OCI-M2 (cell line): ENCODE data around the gene OR52K1.
"Not testable (repeated sequence)": the region's sequence is repeated elsewhere in the genome, so short reads cannot be mapped to it uniquely, and the experiment has no call there.

Experiments
- DNase-seq: peaks from one replicate; lab custom pipeline; 2025; ENCODE audit not compliant: unreplicated experiment; lab: John Stamatoyannopoulos, UW

The OR52K1 gene

DNA sequence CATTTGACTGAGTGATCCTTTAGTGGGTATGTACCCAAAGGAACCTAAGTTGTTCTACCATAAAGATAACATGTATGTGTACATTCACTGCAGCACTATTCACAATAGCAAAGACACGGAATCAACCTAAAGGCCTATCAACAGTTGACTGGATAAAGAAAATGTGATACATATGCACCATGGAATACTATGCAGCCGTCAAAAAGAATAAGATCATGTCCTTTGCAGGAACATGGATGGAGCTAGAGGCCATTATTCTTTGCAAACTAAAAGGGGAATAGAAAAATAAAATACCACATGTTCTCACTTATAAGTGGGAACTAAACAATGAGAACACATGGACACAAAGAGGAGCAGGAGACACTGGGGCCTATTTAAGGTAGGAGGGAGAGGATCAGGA is 9.0 kb downstream of the OR52K1 start:
- DNase-seq: not testable (repeated sequence)

DNA sequence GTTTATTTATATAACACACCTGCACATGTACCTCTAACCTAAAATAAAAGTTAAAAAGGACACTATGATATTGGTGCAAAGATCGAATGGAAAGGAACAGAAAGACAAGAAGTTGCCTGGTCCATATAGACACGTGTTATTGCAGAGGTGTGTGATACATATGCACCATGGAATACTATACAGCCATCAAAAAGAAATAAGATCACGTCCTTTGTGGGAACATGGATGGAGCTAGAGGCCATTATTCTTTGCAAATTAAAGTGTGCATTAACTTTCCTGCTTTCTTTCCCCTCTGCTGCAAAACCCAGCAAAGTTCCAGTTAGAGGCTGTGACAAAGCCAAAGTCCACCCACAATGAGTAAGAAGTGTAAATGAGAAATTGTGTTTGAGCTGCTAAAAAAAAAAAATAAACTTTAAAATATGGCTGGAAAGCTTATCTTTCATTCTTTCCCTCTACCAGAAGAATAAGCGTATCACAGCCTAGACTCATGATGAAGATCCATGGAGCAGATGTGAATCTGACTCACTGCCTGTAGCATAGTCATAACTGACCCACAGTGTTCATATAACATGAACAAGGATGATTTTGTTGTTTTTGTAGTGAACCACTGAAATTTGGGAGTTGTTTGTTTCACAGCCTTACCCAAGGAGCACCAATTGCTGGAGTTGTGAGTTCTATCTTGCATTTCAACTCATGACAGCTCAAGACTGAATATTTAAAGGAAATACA is 9.6 kb downstream of the OR52K1 start:
- no peak for DNase-seq

DNA sequence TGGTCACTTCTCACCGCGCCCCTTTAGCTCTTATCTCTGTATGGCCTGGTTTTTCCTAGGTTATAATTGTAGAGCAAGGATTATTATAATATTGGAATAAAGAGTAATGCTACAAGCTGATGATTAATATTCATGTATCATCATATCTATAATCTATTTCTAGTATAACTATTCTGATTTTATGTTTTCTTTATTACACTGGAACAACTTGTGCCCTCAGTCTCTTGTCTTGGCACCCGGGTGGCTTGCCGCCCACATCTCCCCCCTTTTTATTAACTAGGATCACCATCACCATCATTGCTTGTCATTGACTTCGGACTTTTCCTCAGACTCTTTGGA is 11.0 kb downstream of the OR52K1 start:
- DNase-seq: no peak

DNA sequence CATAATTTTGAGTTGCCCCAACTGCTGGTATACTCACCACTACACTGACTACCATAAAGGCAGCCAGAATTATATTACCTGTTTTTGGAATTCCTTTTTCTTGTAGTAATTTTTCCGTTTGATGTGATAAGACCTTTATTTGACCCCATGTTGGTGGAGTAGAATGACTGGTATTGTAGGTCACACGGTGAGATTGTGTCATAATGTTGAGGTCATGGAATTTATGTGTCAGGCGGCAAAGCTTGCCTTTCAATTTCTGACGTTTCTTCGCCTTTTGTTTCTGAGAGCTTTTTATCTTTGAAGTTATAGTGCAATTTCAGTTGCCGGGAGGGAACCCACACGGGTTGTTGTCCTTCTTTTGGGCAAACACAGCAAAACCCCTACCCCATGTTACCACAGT is 13.0 kb downstream of the OR52K1 start:
- DNase-seq: no peak

DNA sequence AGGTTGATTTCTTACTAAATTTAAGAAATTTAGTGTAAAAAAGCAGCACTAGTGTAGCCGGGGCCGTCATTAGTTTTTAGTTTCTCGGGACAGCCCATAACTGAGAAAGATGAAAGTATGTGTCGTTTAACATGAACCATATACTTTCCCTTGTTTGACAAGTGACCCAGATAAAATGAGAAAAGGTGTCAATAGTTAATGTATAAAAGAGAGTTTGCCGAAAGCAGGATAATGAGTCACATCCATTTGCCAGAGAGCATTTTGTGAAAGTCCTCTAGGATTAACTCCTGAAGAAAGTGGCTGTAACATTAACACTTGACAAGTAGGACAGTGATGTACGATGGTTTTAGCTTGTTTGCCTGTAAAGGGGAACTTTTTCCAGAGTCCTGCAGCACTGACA is 13.5 kb downstream of the OR52K1 start:
- no peak for DNase-seq

DNA sequence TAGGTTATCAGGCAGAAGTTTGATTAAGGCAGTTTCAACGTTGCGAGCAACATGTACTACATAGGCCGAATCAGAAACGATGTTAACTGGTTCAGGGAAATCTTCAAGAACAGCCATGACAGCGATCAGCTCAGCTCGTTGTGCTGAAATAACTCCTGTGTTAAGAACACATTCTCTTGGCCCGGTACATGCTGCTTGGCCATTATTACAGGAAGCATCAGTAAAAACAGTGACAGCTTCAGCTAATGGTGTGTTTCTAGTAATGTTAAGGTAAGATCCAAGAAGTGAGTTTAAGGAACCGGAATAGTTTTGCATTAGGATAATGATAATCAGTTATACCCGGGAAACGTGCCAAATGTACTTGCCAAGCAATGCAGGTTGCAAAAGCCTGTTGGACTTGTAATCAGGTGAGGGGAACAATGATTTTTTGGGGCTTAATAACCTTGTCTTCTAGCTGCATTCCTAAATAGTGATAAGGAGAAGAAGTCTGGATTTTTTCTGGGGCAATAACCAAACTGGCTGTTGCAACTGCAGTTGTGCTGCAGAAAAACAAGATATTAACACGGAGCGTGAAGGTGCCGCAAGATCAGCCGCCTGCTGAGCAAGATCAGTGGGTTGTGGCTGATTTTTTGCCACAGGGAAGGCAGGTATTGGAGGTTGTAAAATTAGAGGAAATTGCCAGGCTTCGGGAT is 14.3 kb downstream of the OR52K1 start:
- no peak for DNase-seq

DNA sequence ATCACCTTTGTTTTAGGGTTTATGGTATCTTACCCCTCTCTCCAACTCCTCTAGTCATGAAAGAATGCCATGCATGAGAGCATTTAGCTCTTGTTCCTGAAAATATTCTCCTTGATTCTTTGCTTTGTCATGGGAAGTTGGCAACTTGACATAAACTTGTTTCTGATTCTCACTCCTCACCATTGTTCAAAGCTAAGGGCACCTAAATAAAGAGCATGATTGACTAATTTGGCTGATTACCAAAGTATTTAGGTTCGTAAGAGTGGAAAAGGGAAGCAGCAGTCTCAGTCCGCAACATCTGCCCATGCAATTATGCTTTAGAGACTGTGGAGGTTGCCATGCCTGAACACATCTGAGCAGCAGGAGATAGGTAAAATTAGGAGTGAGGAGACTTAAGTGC is 26.4 kb downstream of the OR52K1 start:
- no peak for DNase-seq

DNA sequence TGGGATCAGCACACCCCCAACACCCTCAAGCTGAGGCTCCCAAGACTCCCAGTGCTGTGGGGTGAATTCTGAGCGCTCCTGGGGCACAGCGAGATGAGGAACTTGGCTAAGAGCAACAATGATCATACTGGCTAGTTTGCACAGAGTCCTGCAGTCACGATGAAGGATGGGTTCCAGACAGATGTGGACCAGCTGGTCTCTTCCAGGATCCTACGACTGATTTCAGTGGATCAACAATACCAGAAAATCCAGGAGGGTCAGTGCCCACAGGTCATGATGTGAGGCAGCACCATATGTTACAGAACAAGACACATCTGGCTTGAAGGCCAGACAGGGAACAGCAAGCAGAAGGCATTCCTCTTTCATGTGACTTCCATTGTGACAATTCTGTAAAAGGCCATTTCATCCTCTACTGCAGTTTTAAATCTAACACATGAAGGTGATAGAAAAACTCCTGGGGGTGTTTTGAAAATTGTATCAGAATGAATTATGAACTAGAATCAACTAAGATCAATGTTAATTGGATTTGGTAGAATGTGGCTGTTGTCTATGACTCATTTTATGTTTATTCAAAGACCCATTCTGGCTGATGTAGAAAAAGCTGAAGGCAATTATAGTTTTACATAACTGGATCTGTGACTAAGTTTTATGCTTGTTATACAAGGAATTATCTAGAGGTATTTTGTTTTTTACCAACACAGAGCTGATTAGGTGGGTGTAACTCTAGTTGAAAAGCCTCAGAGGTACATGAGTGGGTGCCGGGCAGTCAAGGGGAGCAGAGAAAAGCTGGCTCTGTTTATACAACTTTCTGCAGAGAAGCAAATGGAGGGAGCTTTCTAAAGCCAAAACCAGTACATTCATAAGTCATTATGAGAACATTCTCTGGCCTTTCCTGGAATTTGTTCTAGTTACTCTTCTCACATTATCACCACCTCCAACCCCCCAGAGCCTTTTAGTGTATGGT is 29.1 kb downstream of the OR52K1 start:
- no peak for DNase-seq

DNA sequence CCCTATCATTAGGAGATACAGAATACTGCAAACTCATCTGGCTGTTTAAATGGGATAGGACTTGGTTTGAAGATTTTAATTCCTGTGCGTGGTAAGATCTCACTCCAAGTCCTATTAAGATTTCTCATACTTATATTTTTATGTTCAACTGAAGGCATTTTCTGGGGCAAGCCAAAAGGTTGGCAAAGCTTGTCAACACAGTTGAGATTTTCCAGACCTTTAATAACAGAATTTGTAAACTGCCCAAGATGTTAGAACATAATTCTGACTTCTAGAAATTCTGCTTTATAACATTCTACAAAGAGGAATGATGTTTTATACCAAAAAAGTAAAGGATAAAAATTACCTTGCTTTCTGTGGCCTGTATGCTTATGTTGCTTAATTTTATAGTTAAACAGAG is 31.8 kb downstream of the OR52K1 start:
- DNase-seq: no peak

DNA sequence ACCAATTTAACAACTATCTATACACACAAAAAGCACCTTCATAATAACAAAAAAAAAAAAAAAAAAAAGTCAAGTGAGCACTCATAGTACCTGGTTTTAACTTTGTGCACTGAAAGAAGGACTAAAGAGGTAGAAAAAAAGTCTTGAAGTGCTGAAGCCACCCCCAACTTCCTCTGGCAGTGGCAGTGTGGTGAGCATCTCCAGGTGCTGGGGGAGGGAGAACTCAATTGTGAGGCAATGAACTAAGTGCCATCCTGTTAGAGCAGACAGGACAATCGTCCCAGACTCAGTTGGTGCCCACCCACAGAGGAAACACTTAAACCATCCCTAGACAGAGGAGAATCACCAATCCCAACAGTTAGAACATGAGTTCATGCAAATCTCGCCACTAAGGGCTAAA is 39.9 kb downstream of the OR52K1 start:
- DNase-seq: no peak

DNA sequence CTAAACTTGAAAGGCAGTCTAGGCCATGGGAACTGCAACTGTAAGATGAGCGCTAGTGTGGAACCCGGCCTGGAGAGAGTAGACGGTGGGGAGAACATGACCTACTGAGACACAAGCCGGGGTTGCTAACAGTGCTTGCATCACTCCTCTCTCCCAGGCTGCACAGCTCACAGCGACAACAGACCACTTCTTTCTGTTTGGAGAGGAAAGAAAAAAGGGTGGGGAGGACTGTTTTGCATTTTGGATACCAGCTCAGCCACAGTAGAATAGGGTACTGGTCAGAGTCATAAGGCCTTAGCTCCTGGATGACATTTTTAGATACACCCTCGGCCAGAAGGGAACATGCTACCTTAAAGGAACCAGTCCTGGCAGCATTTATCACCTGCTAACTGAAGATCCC is 40.3 kb downstream of the OR52K1 start:
- DNase-seq: no peak

DNA sequence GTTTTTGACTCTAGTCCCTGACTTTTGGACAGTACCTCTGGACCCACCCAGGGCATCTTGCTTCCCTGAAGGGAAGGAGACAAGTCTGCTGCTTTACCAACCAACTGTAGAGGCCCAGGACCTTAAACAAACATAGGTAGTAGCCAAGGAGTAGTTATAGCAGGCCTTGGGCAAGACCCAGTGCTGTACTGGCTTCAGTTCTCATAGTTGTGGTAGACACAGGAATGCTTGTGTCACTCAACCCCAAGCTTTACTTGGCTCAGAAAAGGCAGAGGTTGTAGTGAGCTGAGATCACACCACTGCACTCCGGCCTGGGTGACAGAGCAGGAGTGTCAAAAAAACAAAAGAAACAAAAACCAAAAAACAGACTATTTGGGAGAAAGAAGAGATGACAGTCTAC is 41.2 kb downstream of the OR52K1 start:
- DNase-seq: no peak

DNA sequence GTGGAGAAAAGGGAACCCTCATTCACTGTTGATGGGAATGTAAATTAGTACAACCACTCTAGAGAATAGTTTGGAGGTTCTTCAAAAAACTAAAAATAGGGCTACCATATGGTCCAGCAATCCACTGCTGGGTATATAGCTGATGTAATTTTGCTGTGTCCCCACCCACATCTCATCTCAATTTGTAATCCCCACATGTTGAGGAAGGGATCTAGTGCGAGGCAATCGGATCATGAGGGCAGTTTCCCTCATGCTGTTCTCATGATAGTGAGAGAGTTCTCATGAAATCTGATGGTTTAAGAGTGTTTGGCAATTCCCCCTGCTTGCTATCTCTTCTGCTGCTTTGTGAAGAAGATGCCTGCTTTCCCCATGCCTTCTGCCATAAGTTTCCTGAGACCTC is 45.5 kb downstream of the OR52K1 start:
- no peak for DNase-seq

DNA sequence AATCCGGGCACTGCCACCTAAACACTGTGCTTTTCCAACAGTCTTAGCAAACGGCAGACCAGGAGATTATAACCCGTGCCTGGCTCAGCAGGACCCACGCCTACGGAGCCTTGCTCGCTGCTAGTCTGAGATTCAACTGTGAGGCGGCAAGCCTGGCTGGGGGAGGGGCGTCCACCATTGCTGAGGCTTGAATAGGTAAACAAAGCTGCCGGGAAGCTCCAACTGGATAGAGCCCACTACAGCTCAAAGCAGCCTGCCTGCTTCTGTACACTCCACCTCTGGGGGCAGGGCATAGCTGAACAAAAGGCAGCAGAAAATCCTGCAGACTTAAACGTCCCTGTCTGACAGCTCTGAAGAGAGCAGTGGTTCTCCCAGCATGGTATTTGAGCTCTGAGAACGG is 49.2 kb downstream of the OR52K1 start:
- DNase-seq: not testable (repeated sequence)

DNA sequence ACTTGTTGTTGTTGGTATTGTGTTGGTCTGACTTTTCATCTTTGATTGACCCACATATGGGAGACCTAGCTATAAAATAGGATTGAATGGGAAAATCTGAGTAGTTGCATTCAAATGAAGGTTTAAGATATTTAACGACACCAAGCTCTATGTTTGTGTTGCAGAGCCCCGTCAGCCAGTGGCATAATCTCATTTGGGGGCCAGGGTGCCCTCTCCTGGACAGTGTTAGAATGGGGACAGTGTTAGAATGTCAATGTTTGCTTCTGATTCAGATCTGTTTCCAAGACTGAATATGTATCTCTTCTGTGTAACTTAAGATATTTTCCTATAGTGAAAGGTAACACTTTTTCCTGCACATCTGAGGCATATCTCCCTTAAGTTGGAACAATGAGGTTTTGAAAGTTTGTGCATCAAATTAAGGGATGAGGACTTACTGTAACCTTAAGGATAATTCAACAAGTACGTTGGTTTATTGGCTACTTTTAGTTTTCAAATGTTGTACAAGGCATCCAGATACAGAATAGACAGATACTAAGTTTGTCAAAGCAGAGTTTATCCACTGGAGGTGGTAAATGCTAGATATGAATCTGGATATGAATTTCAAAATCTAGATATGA is 57.3 kb downstream of the OR52K1 start:
- peak; percentile 3 for DNase-seq

DNA sequence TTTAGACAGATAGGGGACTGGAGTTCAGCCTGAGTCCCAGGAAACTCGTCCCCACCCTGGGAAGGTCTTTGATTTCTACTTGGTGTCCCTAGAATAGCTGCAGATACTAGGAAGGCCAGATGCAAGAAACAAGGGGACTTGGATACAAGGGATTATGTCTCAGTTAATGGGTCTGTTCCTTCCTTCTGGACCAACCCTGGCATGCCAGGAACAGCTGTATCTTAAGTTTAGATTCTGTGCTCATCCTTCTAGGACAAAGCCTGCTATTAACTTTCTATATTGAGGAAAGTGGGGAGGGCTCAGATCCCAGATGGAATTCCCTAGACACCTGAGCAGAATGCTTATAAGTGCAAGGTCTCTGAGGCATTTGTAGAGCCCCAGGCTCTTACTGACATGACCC is 58.6 kb downstream of the OR52K1 start:
- DNase-seq: no peak
